Measurements from ENCODE around the gene PLD5.
"Not testable (repeated sequence)": the region's sequence is repeated elsewhere in the genome, so short reads cannot be mapped to it uniquely, and the experiment has no call there.

PLD5 gene

DNA sequence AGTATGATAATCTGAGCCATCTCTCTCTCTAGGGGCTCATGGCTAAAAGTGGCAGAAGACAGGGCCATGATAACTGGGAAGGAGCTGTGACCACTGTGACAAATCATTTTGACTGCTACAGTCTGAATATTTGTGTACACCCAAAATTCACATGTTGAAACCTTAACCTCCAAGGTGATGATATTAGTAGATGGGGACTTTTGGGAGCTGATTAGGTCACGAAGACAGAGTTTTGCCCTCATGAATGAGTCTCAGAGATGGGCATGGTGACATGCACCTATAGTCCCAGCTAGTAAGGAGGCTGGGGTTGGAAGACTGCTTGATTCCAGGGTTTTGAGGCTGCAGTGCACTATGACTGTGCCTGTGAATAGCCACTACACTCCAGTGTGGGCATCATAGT lies 174.9 kb downstream of the PLD5 start:
- no peaks in the 10 kb centered on the region for H4K20me1 ChIP-seq (ENCODE audit: control insufficient read depth, insufficient read depth, low read depth, low read length)
- H3K27me3 ChIP-seq (ENCODE audit: control insufficient read depth, low read length) = no peaks in the 10 kb centered on the region
- no peaks in the 10 kb centered on the region for H3F3A ChIP-seq (ENCODE audit: control insufficient read depth, insufficient read depth)
- no peak overlapping the region for H3K4me3 ChIP-seq (ENCODE audit: low read length)
- no peaks in the 10 kb centered on the region for H3K79me2 ChIP-seq (ENCODE audit: control insufficient read depth, low read length)
- no peak overlapping the region for H3K4me2 ChIP-seq (ENCODE audit: low read length)
- no peaks in the 10 kb centered on the region for H3K9me2 ChIP-seq (replicated peaks; ENCODE audit: control insufficient read depth, low read length)
- H3K4me1 ChIP-seq (ENCODE audit: control insufficient read depth, low read length) = no peaks in the 10 kb centered on the region
- TF ChIP-seq EZH2phosphoT487 (IDR thresholded peaks at IDR 0.05; ENCODE audit: borderline replicate concordance, low read length) = no peak
- H3K9me3 ChIP-seq (ENCODE audit: control insufficient read depth, insufficient read depth, low read length) = no peaks in the 10 kb centered on the region
- H3K36me3 ChIP-seq (ENCODE audit: control insufficient read depth, low read length) = no peaks in the 10 kb centered on the region
- no peak overlapping the region for H3K27ac ChIP-seq (ENCODE audit: low read depth, low read length)

DNA sequence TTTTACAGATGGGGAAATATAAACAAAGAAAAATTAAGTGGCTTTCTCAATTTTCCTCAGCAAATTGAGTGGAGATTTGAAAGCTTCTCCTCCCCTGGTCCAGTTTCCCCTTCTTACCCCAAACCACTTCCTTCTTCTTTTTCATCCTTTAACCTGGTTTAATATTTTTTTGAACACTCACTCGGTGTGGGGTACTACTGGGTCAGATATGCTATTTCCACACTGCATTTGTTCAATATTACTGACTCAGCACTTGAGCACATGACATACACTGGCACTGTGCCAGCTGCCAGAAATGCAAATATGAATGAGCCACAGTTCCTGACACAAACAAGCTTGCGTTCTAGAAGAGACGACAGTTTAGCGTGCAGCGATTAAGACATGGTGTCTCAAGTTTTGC lies 193.6 kb downstream of the PLD5 start:
- H3K4me2 ChIP-seq (ENCODE audit: low read length); H3K9me3 ChIP-seq (ENCODE audit: control insufficient read depth, insufficient read depth, low read length); H3K79me2 ChIP-seq (ENCODE audit: control insufficient read depth, low read length); H3F3A ChIP-seq (ENCODE audit: control insufficient read depth, insufficient read depth); H3K4me1 ChIP-seq (ENCODE audit: control insufficient read depth, low read length); H3K4me3 ChIP-seq (ENCODE audit: low read length); H3K27ac ChIP-seq (ENCODE audit: low read depth, low read length); H4K20me1 ChIP-seq (ENCODE audit: control insufficient read depth, insufficient read depth, low read depth, low read length); H3K27me3 ChIP-seq (ENCODE audit: control insufficient read depth, low read length); H3K9me2 ChIP-seq (replicated peaks; ENCODE audit: control insufficient read depth, low read length); H3K36me3 ChIP-seq (ENCODE audit: control insufficient read depth, low read length): not testable (repeated sequence)

DNA sequence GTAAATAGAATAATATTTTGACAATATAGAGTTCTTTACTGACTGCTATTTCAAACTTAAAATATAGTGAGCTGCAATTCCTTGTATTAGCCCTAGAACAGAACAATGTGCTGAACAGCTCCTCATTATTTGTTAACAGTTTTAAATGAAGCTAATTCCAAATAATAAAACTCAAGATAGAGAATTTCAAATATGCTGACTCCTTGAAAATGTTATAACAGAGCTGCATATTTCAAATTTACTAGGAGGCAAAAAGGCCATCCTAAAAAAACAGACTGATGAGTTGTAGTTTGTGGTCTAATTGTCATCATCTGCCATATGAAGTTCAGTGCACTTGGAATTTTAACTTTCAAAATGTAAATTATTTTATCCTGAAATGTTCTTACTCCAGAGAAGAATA lies 197.1 kb downstream of the PLD5 start:
- not testable (repeated sequence) for H3K36me3 ChIP-seq (ENCODE audit: control insufficient read depth, low read length); H3K9me2 ChIP-seq (replicated peaks; ENCODE audit: control insufficient read depth, low read length); H3F3A ChIP-seq (ENCODE audit: control insufficient read depth, insufficient read depth); H3K27ac ChIP-seq (ENCODE audit: low read depth, low read length); H3K79me2 ChIP-seq (ENCODE audit: control insufficient read depth, low read length); H3K4me1 ChIP-seq (ENCODE audit: control insufficient read depth, low read length); H3K4me3 ChIP-seq (ENCODE audit: low read length); H3K27me3 ChIP-seq (ENCODE audit: control insufficient read depth, low read length); H4K20me1 ChIP-seq (ENCODE audit: control insufficient read depth, insufficient read depth, low read depth, low read length); H3K9me3 ChIP-seq (ENCODE audit: control insufficient read depth, insufficient read depth, low read length); H3K4me2 ChIP-seq (ENCODE audit: low read length)

DNA sequence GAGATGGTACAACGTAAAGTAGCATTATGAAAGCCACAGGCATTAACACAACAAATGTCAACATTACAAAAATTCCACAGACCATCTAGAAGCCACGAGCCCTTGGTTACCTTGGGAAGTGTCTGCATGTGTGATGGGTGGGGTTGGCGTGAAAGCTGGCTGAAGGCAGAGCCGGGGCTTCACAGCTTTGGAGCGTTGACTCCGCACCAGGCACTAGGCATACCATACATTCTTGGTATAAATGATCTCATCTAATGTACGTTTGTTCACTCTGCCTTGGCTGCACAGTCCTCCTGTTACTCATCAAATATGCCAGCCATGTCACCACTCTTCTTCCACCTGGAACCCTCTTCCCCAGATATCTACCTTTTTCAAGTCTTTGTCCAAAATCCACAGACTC lies 202.5 kb downstream of the PLD5 start:
- H3K4me1 ChIP-seq (ENCODE audit: control insufficient read depth, low read length); H3K9me2 ChIP-seq (replicated peaks; ENCODE audit: control insufficient read depth, low read length); H4K20me1 ChIP-seq (ENCODE audit: control insufficient read depth, insufficient read depth, low read depth, low read length); H3F3A ChIP-seq (ENCODE audit: control insufficient read depth, insufficient read depth); H3K9me3 ChIP-seq (ENCODE audit: control insufficient read depth, insufficient read depth, low read length); H3K4me3 ChIP-seq (ENCODE audit: low read length); H3K27me3 ChIP-seq (ENCODE audit: control insufficient read depth, low read length); H3K27ac ChIP-seq (ENCODE audit: low read depth, low read length); H3K79me2 ChIP-seq (ENCODE audit: control insufficient read depth, low read length); H3K36me3 ChIP-seq (ENCODE audit: control insufficient read depth, low read length); H3K4me2 ChIP-seq (ENCODE audit: low read length): not testable (repeated sequence)

DNA sequence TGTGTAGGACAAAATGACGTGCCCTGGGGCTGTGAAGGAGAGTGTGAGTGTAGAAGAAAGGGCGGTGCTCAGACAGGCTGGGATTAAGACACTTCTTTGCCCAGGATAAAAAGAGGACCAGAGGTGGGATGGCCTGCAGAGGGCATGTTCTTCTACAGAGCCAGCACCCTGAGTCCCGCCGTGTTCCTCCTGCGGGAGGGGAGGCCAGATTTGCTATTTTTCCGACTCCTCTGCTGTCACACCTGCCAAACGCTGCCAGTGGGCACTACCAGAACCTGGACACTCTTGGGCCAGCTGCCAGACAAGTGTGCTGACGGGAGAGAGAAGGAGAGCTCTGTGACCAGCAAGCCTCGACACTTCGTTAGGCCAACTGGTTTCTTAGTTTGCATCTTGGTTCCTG lies 206.4 kb downstream of the PLD5 start:
- H3K27ac ChIP-seq (ENCODE audit: low read depth, low read length) = no peak overlapping the region

GRCh38 chr1:242314865-242315264 lies 209.6 kb downstream of the PLD5 start:
- not testable (repeated sequence) for H4K20me1 ChIP-seq (ENCODE audit: control insufficient read depth, insufficient read depth, low read depth, low read length); H3K4me1 ChIP-seq (ENCODE audit: control insufficient read depth, low read length); H3K9me3 ChIP-seq (ENCODE audit: control insufficient read depth, insufficient read depth, low read length); H3K27ac ChIP-seq (ENCODE audit: low read depth, low read length); H3K27me3 ChIP-seq (ENCODE audit: control insufficient read depth, low read length); H3K4me3 ChIP-seq (ENCODE audit: low read length); H3K4me2 ChIP-seq (ENCODE audit: low read length); H3K9me2 ChIP-seq (replicated peaks; ENCODE audit: control insufficient read depth, low read length); H3K79me2 ChIP-seq (ENCODE audit: control insufficient read depth, low read length); H3K36me3 ChIP-seq (ENCODE audit: control insufficient read depth, low read length); H3F3A ChIP-seq (ENCODE audit: control insufficient read depth, insufficient read depth)

More for the DNA sequence above, 206.4 kb downstream of the PLD5 start:
- Histone ChIP-seq H3K4me3 (ENCODE audit: low read length) (no peak overlapping the region), H3K4me2 (ENCODE audit: low read length) (no peak overlapping the region), H3K4me1 (ENCODE audit: control insufficient read depth, low read length) (no peaks in the 10 kb centered on the region), H3K36me3 (ENCODE audit: control insufficient read depth, low read length) (no peaks in the 10 kb centered on the region), H3K27me3 (ENCODE audit: control insufficient read depth, low read length) (no peaks in the 10 kb centered on the region), H3F3A (ENCODE audit: control insufficient read depth, insufficient read depth) (no peaks in the 10 kb centered on the region), H4K20me1 (ENCODE audit: control insufficient read depth, insufficient read depth, low read depth, low read length) (no peaks in the 10 kb centered on the region), H3K9me2 (replicated peaks; ENCODE audit: control insufficient read depth, low read length) (no peaks in the 10 kb centered on the region), H3K9me3 (ENCODE audit: control insufficient read depth, insufficient read depth, low read length) (no peaks in the 10 kb centered on the region), H3K79me2 (ENCODE audit: control insufficient read depth, low read length) (no peaks in the 10 kb centered on the region)
- no peak for TF ChIP-seq EZH2phosphoT487 (IDR thresholded peaks at IDR 0.05; ENCODE audit: borderline replicate concordance, low read length)

- not testable (repeated sequence) for H3K79me2 ChIP-seq (ENCODE audit: control insufficient read depth, low read length); H3K36me3 ChIP-seq (ENCODE audit: control insufficient read depth, low read length); H3K9me2 ChIP-seq (replicated peaks; ENCODE audit: control insufficient read depth, low read length)
Measured at GRCh38 chr1:242314085-242314649, 210.3 kb downstream of the PLD5 start.

GRCh38 chr1:242308681-242309080 lies 215.8 kb downstream of the PLD5 start:
- H3K9me2 ChIP-seq (replicated peaks; ENCODE audit: control insufficient read depth, low read length); H3K27ac ChIP-seq (ENCODE audit: low read depth, low read length); H3K4me1 ChIP-seq (ENCODE audit: control insufficient read depth, low read length); H3F3A ChIP-seq (ENCODE audit: control insufficient read depth, insufficient read depth); H3K36me3 ChIP-seq (ENCODE audit: control insufficient read depth, low read length); H3K9me3 ChIP-seq (ENCODE audit: control insufficient read depth, insufficient read depth, low read length); H3K4me2 ChIP-seq (ENCODE audit: low read length); H3K79me2 ChIP-seq (ENCODE audit: control insufficient read depth, low read length); H3K4me3 ChIP-seq (ENCODE audit: low read length); H4K20me1 ChIP-seq (ENCODE audit: control insufficient read depth, insufficient read depth, low read depth, low read length); H3K27me3 ChIP-seq (ENCODE audit: control insufficient read depth, low read length): not testable (repeated sequence)

More at GRCh38 chr1:242314085-242314649, 210.3 kb downstream of the PLD5 start:
- not testable (repeated sequence) for H3K27me3 ChIP-seq (ENCODE audit: control insufficient read depth, low read length); H3K4me3 ChIP-seq (ENCODE audit: low read length); H3K9me3 ChIP-seq (ENCODE audit: control insufficient read depth, insufficient read depth, low read length); H4K20me1 ChIP-seq (ENCODE audit: control insufficient read depth, insufficient read depth, low read depth, low read length); H3K4me1 ChIP-seq (ENCODE audit: control insufficient read depth, low read length); H3F3A ChIP-seq (ENCODE audit: control insufficient read depth, insufficient read depth); H3K4me2 ChIP-seq (ENCODE audit: low read length); H3K27ac ChIP-seq (ENCODE audit: low read depth, low read length)

Data from DOHH2 (cell line).